ENCODE data around the gene ITGA8.
"Not testable (repeated sequence)": the region's sequence is repeated elsewhere in the genome, so short reads cannot be mapped to it uniquely, and the experiment has no call there.

ITGA8 gene

GRCh38 chr10:15487376-15487775, 232.3 kb downstream of the ITGA8 start:
- DNase-seq, result no peak

GRCh38 chr10:15486404-15486803, 233.3 kb downstream of the ITGA8 start:
- no peak for DNase-seq

GRCh38 chr10:15485684-15486316, 233.9 kb downstream of the ITGA8 start:
- no peak for DNase-seq

- DNase-seq, result no peak
Measured at GRCh38 chr10:15485027-15485426, 234.7 kb downstream of the ITGA8 start.

GRCh38 chr10:15484128-15484527, 235.6 kb downstream of the ITGA8 start:
- DNase-seq, result no peak

- no peak for DNase-seq
Measured at GRCh38 chr10:15483215-15484075, 236.3 kb downstream of the ITGA8 start.

- no peak for DNase-seq
Measured at GRCh38 chr10:15482156-15482555, 237.6 kb downstream of the ITGA8 start.

GRCh38 chr10:15478950-15479349, 240.8 kb downstream of the ITGA8 start:
- no peak for DNase-seq

- no peak for DNase-seq
Measured at GRCh38 chr10:15478429-15478828, 241.3 kb downstream of the ITGA8 start.

GRCh38 chr10:15476337-15476736, 243.4 kb downstream of the ITGA8 start:
- no peak for DNase-seq

- DNase-seq, result not testable (repeated sequence)
Measured at GRCh38 chr10:15475439-15475838, 244.3 kb downstream of the ITGA8 start.

GRCh38 chr10:15474671-15475070, 245.1 kb downstream of the ITGA8 start:
- DNase-seq, result no peak

- DNase-seq, result no peak
Measured at GRCh38 chr10:15473396-15473767, 246.3 kb downstream of the ITGA8 start.

- DNase-seq, result no peak
Measured at GRCh38 chr10:15472431-15473395, 247.0 kb downstream of the ITGA8 start.

- DNase-seq, result no peak
Measured at GRCh38 chr10:15472008-15472407, 247.7 kb downstream of the ITGA8 start.

GRCh38 chr10:15469111-15469510, 250.6 kb downstream of the ITGA8 start:
- DNase-seq, result no peak

GRCh38 chr10:15464381-15464780, 255.3 kb downstream of the ITGA8 start:
- DNase-seq, result no peak
